Measurements from ENCODE around the gene RGS19. TPM values are rescaled to one million over a fixed set of nuclear protein-coding genes. Genes with fewer than 3 reads are reported as not detected.

RGS19 gene
- total and polyA plus RNA-seq, 8 donors = 6.3 to 63.9 (median 8.8) TPM

GRCh38 chr20:64104667-64105451, 25.5 kb upstream of the RGS19 start:
- H3K27me3 ChIP-seq = peaks cover 26 to 72% of the 10 kb centered on the region in 2 donors
- DNase-seq = peak in 2 of 4 donors; percentile 2 to 63
- intact Hi-C loops (cut with DNase I) = no loop called here
- no peak for ATAC-seq
- H3K9me3 ChIP-seq = no peaks in the 10 kb centered on the region
- no peaks in the 10 kb centered on the region for H3K36me3 ChIP-seq
- no peak overlapping the region for H3K4me3 ChIP-seq
- peaks cover 6 to 14% of the 10 kb centered on the region in 2 donors for H3K4me1 ChIP-seq
- TF ChIP-seq, protein P1, sequence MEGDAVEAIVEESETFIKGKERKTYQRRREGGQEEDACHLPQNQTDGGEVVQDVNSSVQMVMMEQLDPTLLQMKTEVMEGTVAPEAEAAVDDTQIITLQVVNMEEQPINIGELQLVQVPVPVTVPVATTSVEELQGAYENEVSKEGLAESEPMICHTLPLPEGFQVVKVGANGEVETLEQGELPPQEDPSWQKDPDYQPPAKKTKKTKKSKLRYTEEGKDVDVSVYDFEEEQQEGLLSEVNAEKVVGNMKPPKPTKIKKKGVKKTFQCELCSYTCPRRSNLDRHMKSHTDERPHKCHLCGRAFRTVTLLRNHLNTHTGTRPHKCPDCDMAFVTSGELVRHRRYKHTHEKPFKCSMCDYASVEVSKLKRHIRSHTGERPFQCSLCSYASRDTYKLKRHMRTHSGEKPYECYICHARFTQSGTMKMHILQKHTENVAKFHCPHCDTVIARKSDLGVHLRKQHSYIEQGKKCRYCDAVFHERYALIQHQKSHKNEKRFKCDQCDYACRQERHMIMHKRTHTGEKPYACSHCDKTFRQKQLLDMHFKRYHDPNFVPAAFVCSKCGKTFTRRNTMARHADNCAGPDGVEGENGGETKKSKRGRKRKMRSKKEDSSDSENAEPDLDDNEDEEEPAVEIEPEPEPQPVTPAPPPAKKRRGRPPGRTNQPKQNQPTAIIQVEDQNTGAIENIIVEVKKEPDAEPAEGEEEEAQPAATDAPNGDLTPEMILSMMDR (IDR thresholded peaks at IDR 0.05) = no peak
- no peak overlapping the region for H3K27ac ChIP-seq

GRCh38 chr20:64103871-64104666, 24.8 kb upstream of the RGS19 start:
- Histone ChIP-seq H3K27me3 (peaks cover 26 to 72% of the 10 kb centered on the region in 2 donors), H3K27ac (no peak overlapping the region), H3K9me3 (no peaks in the 10 kb centered on the region), H3K4me1 (peaks cover 6 to 14% of the 10 kb centered on the region in 2 donors), H3K4me3 (no peak overlapping the region), H3K36me3 (peaks cover 0 to 7% of the 10 kb centered on the region in 2 donors)
- intact Hi-C loops (cut with DNase I) = no loop called here
- ATAC-seq (no peak), DNase-seq (peak in 2 of 4 donors; percentile 17 to 57)
- TF ChIP-seq, protein P1 (IDR thresholded peaks at IDR 0.05) = no peak

DNA sequence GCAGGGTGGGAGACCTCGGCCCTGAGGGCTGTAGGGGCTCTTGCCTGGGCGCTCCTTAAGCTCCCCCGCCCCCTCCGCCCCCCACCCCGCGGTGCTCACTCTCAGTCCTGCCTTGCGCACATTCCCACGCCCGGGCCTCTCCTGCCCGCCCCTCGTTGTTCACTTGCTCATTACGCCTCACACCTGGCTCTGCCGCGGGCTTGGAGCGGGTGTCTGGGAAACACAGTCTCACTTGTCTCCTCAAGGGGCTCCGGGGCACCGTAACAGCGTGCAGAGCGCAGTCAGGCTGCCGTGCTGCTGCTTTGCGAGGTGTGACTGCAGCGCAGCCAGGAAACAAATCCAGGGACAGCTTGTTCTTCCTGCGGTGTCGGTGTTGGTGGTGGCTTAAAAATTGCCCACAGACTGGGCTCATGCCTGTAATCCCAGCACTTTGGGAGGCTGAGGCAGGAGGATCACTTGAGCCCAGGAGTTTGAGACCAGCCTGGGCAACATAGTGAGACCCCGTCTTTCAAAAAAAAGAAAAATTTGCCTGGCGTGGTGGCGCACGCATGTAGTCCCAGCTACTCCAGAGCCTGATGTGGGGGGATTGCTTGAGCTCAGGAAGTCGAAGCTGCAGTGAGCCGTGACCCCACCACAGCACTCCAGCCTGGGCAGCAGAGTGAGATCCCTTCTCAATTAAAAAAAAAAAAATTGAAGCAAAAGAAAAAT, 23.5 kb upstream of the RGS19 start:
- Histone ChIP-seq H3K9me3 (no peaks in the 10 kb centered on the region), H3K4me1 (peaks cover 6 to 14% of the 10 kb centered on the region in 2 donors), H3K27me3 (peaks cover 26 to 65% of the 10 kb centered on the region in 2 donors), H3K4me3 (no peak overlapping the region), H3K36me3 (peaks cover 0 to 20% of the 10 kb centered on the region in 2 donors), H3K27ac (no peak overlapping the region)
- ATAC-seq (no peak), DNase-seq (peak in 1 of 4 donors; percentile 72)
- TF ChIP-seq, protein P1 (IDR thresholded peaks at IDR 0.05) = no peak
- intact Hi-C loops (cut with DNase I) = no loop called here

- DNase-seq = peak in 1 of 4 donors; percentile 89
- peak; percentile 80 for ATAC-seq
- Histone ChIP-seq H3K27me3 (peaks cover 26 to 58% of the 10 kb centered on the region in 2 donors), H3K36me3 (peaks cover 0 to 23% of the 10 kb centered on the region in 2 donors), H3K4me3 (peak overlapping the region in 1 of 2 donors; percentile 18), H3K9me3 (no peaks in the 10 kb centered on the region), H3K27ac (no peak overlapping the region), H3K4me1 (peaks cover 6 to 14% of the 10 kb centered on the region in 2 donors)
- intact Hi-C loops (cut with DNase I) = no loop called here
- TF ChIP-seq, protein P1 (IDR thresholded peaks at IDR 0.05) = peak; percentile 31 to 65
Observed at GRCh38 chr20:64101731-64102621, 22.7 kb upstream of the RGS19 start.

Measured in left lung (tissue), 10 donors.